ENCODE measurements around the gene CORO2B. TPM values are rescaled to one million over a fixed set of nuclear protein-coding genes. Genes with fewer than 3 reads are reported as not detected.
A peak's percentile ranks its signal among the peaks of the same experiment; 100 is the strongest.

Gene CORO2B
- polyA plus RNA-seq, 3 donors, result 24.9 to 26.8 (median 26.6) TPM

GRCh38 chr15:68589053-68589452, 10.3 kb downstream of the CORO2B start:
- no peak for DNase-seq

GRCh38 chr15:68589783-68590710, 11.3 kb downstream of the CORO2B start:
- DNase-seq, result no peak

- DNase-seq, result no peak
Measured at GRCh38 chr15:68590721-68591389, 12.1 kb downstream of the CORO2B start.

GRCh38 chr15:68592054-68592453, 13.3 kb downstream of the CORO2B start:
- DNase-seq, result peak; percentile 23

GRCh38 chr15:68592544-68592943, 13.8 kb downstream of the CORO2B start:
- no peak for DNase-seq

- DNase-seq, result no peak
Measured at GRCh38 chr15:68593341-68593740, 14.5 kb downstream of the CORO2B start.

- no peak for DNase-seq
Measured at GRCh38 chr15:68593828-68594532, 15.2 kb downstream of the CORO2B start.

- DNase-seq, result no peak
Measured at GRCh38 chr15:68594533-68595259, 15.9 kb downstream of the CORO2B start.

GRCh38 chr15:68595260-68595564, 16.4 kb downstream of the CORO2B start:
- no peak for DNase-seq

- DNase-seq, result no peak
Measured at GRCh38 chr15:68595761-68596160, 17.0 kb downstream of the CORO2B start.

GRCh38 chr15:68596691-68597090, 17.9 kb downstream of the CORO2B start:
- no peak for DNase-seq

- DNase-seq, result no peak
Measured at GRCh38 chr15:68597581-68597980, 18.8 kb downstream of the CORO2B start.

GRCh38 chr15:68598171-68599152, 19.7 kb downstream of the CORO2B start:
- no peak for DNase-seq

- DNase-seq, result no peak
Measured at GRCh38 chr15:68599153-68599545, 20.4 kb downstream of the CORO2B start.

GRCh38 chr15:68599560-68600071, 20.8 kb downstream of the CORO2B start:
- peak; percentile 84 for DNase-seq

GRCh38 chr15:68601206-68602197, 22.7 kb downstream of the CORO2B start:
- DNase-seq, result no peak

GRCh38 chr15:68602459-68603215, 23.8 kb downstream of the CORO2B start:
- DNase-seq, result no peak

GRCh38 chr15:68603216-68603595, 24.4 kb downstream of the CORO2B start:
- no peak for DNase-seq
